H1 (cell line): ENCODE measurements around the gene THBS3. TPM values are rescaled to one million over a fixed set of nuclear protein-coding genes. Genes with fewer than 3 reads are reported as not detected.

ENCODE experiments used
- CTCF ChIA-PET: fragments of 300-600 bp; sonication (Branson Sonifier 250); formaldehyde crosslinking; loops from one replicate; lab custom pipeline; 2021; ENCODE audit not compliant: partially characterized antibody; lab: Charles Lee
- POLR2A ChIA-PET: fragments of 300-600 bp; sonication (Branson Sonifier 250); formaldehyde crosslinking; loops from one replicate; lab custom pipeline; 2021; ENCODE audit warnings: inconsistent platforms; ENCODE audit not compliant: partially characterized antibody; lab: Charles Lee
- DNase-seq, 2 experiments: peaks; one replicate each; pipeline versions ENCODE4 v3.0.0 to v3.0.0-alpha.2; 2010 to 2022; ENCODE audit warnings: low spot score in 2 of 2, low read depth in 1 of 2, mixed read lengths in 1 of 2
- FAIRE-seq: peaks from 2 replicates; lab custom pipeline; 2011; peaks lifted over from hg19 to GRCh38; lab: Jason Lieb, UNC
- H2AFZ ChIP-seq: 2 replicates; pipeline ENCODE4 v1.8.1; 2012; ENCODE audit warnings: low read length, inconsistent platforms
- H2AK5ac ChIP-seq: 2 replicates; pipeline ENCODE4 v1.6.1; 2013; ENCODE audit warnings: low read depth, low read length
- H2BK120ac ChIP-seq: replicated peaks from 2 replicates; pipeline ENCODE3; 2013; ENCODE audit warnings: low read depth, low read length, inconsistent platforms
- H2BK12ac ChIP-seq: 2 replicates; pipeline ENCODE4 v1.6.1; 2013; ENCODE audit warnings: low read depth, low read length
- H2BK15ac ChIP-seq: 2 replicates; pipeline ENCODE4 v1.6.1; 2013; ENCODE audit warnings: low read length
- H2BK20ac ChIP-seq: 2 replicates; pipeline ENCODE4 v1.6.1; 2013; ENCODE audit warnings: low read length
- H2BK5ac ChIP-seq: 2 replicates; pipeline ENCODE4 v1.6.1; 2013; ENCODE audit warnings: low read depth, low read length
- H3K14ac ChIP-seq: 2 replicates; pipeline ENCODE4 v1.6.1; 2013; ENCODE audit warnings: inconsistent platforms; ENCODE audit not compliant: insufficient read length
- H3K18ac ChIP-seq: 2 replicates; pipeline ENCODE4 v1.6.1; 2013; ENCODE audit warnings: low read length; ENCODE audit errors: extremely low read depth
- H3K23ac ChIP-seq: 2 replicates; pipeline ENCODE4 v1.6.1; 2013; ENCODE audit warnings: inconsistent platforms; ENCODE audit not compliant: insufficient read length
- H3K23me2 ChIP-seq: 2 replicates; pipeline ENCODE4 v1.6.1; 2013; ENCODE audit warnings: low read depth, low read length
- H3K27ac ChIP-seq: 2 replicates; pipeline ENCODE4 v1.6.1; 2011; ENCODE audit warnings: low read depth, low read length, inconsistent platforms
- H3K27me3 ChIP-seq, 4 experiments: replicated peaks in 1 of 4; 1 replicate in 1 of 4; 2 replicates in 3 of 4; pipeline versions ENCODE4 v1.6.1 to v1.8.1; 2011 to 2013; ENCODE audit warnings: low read length in 3 of 4, mild to moderate bottlenecking in 3 of 4, inconsistent platforms in 2 of 4, mixed read lengths in 2 of 4, moderate library complexity in 1 of 4; ENCODE audit not compliant: control insufficient read depth in 3 of 4, insufficient read depth in 3 of 4; ENCODE audit errors: extremely low read depth in 1 of 4
- H3K36me3 ChIP-seq, 4 experiments: 2 replicates each; pipeline versions ENCODE4 v1.6.1 to v1.8.1; 2011 to 2013; ENCODE audit warnings: mild to moderate bottlenecking in 4 of 4, low read length in 3 of 4, moderate library complexity in 2 of 4, control low read depth in 1 of 4, inconsistent platforms in 1 of 4; ENCODE audit not compliant: insufficient read depth in 4 of 4, control insufficient read depth in 2 of 4
- H3K4ac ChIP-seq: replicated peaks from 2 replicates; pipeline ENCODE3; 2013; ENCODE audit warnings: low read length, low read depth, mixed read lengths, inconsistent platforms; ENCODE audit not compliant: insufficient read length
- H3K4me1 ChIP-seq, 4 experiments: replicated peaks in 1 of 4; 1 replicate in 1 of 4; 2 replicates in 3 of 4; pipeline versions ENCODE4 v1.6.1 to v1.8.1; 2011 to 2013; ENCODE audit warnings: low read length in 3 of 4, inconsistent platforms in 2 of 4, mixed read lengths in 1 of 4; ENCODE audit not compliant: insufficient read depth in 4 of 4, control insufficient read depth in 3 of 4
- H3K4me2 ChIP-seq, 2 experiments: 2 replicates each; pipeline versions ENCODE4 v1.6.1 to v1.8.1; 2011 to 2013; ENCODE audit warnings: low read depth in 2 of 2, low read length in 2 of 2, control low read depth in 1 of 2, inconsistent platforms in 1 of 2, mild to moderate bottlenecking in 1 of 2; ENCODE audit not compliant: insufficient read depth in 1 of 2
- H3K4me3 ChIP-seq, 4 experiments: fragments of 200-600, 300-600 bp in 1 of 4; sonication (generic), shearing (Covaris generic), sonication (Bioruptor Twin) in 1 of 4; 2 replicates each; pipeline versions ENCODE4 v1.5.1 to v1.8.1; 2011 to 2016; ENCODE audit warnings: low read length in 4 of 4, low read depth in 3 of 4, control low read depth in 2 of 4, inconsistent platforms in 2 of 4, mild to moderate bottlenecking in 2 of 4, mixed read lengths in 1 of 4, moderate library complexity in 1 of 4; ENCODE audit not compliant: insufficient read depth in 2 of 4; ENCODE audit errors: extremely low read depth in 1 of 4
- H3K56ac ChIP-seq: replicated peaks from 2 replicates; pipeline ENCODE3; 2013; ENCODE audit warnings: low read depth, mild to moderate bottlenecking, mixed read lengths, low read length, inconsistent platforms; ENCODE audit not compliant: insufficient read length
- H3K79me1 ChIP-seq: 2 replicates; pipeline ENCODE4 v1.6.1; 2013; ENCODE audit warnings: low read depth, low read length, control low read depth
- H3K79me2 ChIP-seq, 2 experiments: 2 replicates each; pipeline versions ENCODE4 v1.6.1 to v1.8.1; 2012 to 2013; ENCODE audit warnings: low read length in 2 of 2, mild to moderate bottlenecking in 2 of 2, inconsistent platforms in 1 of 2; ENCODE audit not compliant: insufficient read depth in 2 of 2, control insufficient read depth in 1 of 2
- H3K9ac ChIP-seq, 4 experiments: replicated peaks in 1 of 4; 1 replicate in 1 of 4; 2 replicates in 3 of 4; pipeline versions ENCODE4 v1.6.1 to v1.8.1; 2011 to 2013; ENCODE audit warnings: low read depth in 3 of 4, low read length in 3 of 4, control low read depth in 2 of 4, mild to moderate bottlenecking in 2 of 4, moderate library complexity in 2 of 4, inconsistent platforms in 1 of 4; ENCODE audit errors: extremely low read depth in 1 of 4
- H3K9me3 ChIP-seq, 2 experiments: 2 replicates each; pipeline versions ENCODE4 v1.6.1 to v1.8.1; 2012 to 2013; ENCODE audit warnings: mild to moderate bottlenecking in 2 of 2, moderate library complexity in 2 of 2, control low read depth in 1 of 2, inconsistent platforms in 1 of 2, low read depth in 1 of 2, low read length in 1 of 2, mixed read lengths in 1 of 2; ENCODE audit not compliant: insufficient read depth in 2 of 2
- H4K20me1 ChIP-seq, 2 experiments: replicated peaks in 1 of 2; 2 replicates each; pipeline versions ENCODE3 to v1.8.1; 2011 to 2013; ENCODE audit warnings: inconsistent platforms in 2 of 2, low read length in 2 of 2, mild to moderate bottlenecking in 1 of 2; ENCODE audit not compliant: insufficient read depth in 2 of 2, control insufficient read depth in 1 of 2
- H4K5ac ChIP-seq: 2 replicates; pipeline ENCODE4 v1.6.1; 2013; ENCODE audit warnings: low read length, low read depth, mixed read lengths, inconsistent platforms; ENCODE audit not compliant: insufficient read length
- H4K8ac ChIP-seq: 2 replicates; pipeline ENCODE4 v1.8.0; 2013; ENCODE audit warnings: mild to moderate bottlenecking, moderate library complexity, low read length, inconsistent platforms; ENCODE audit not compliant: insufficient read depth; ENCODE audit errors: extremely low read depth
- H4K91ac ChIP-seq: replicated peaks from 2 replicates; pipeline ENCODE3; 2013; ENCODE audit warnings: low read length, mixed read lengths, inconsistent platforms; ENCODE audit not compliant: insufficient read length
- CHD1 ChIP-seq: IDR thresholded peaks from 2 replicates; pipeline ENCODE4 v1.6.1; 2012; ENCODE audit warnings: low read depth, low read length, improper control_type of control experiment
- CTCF ChIP-seq, 3 experiments: IDR thresholded peaks; 1 replicate in 2 of 3; 2 replicates in 1 of 3; pipeline versions ENCODE4 v1.5.1 to v1.6.1; 2011; ENCODE audit warnings: low read length in 3 of 3, mild to moderate bottlenecking in 3 of 3, inconsistent platforms in 2 of 3, low read depth in 1 of 3, moderate library complexity in 1 of 3; ENCODE audit not compliant: insufficient read depth in 1 of 3; ENCODE audit errors: control extremely low read depth in 1 of 3
- EP300 ChIP-seq, 2 experiments: IDR thresholded peaks; 1 replicate in 1 of 2; 2 replicates in 1 of 2; pipeline ENCODE4 v1.6.1; 2011 to 2012; ENCODE audit warnings: low read depth in 2 of 2, low read length in 2 of 2, mild to moderate bottlenecking in 2 of 2, borderline replicate concordance in 1 of 2, inconsistent platforms in 1 of 2, moderate library complexity in 1 of 2
- NRF1 ChIP-seq: IDR thresholded peaks from 2 replicates; pipeline ENCODE4 v1.6.1; 2011; ENCODE audit warnings: mild to moderate bottlenecking, low read depth, low read length, improper control_type of control experiment
- WGBS, 2 experiments: shearing (Covaris generic) in 1 of 2; methylation state at CpG; one replicate each; pipeline versions ENCODE4 v1.1.6 to v1.1.7; 2013 to 2015; ENCODE audit warnings: low lambda C conversion rate in 2 of 2, mixed read lengths in 2 of 2, inconsistent platforms in 1 of 2, low coverage in 1 of 2, missing lambda C conversion rate in 1 of 2; ENCODE audit not compliant: insufficient replicate concordance in 2 of 2, insufficient coverage in 1 of 2, insufficient read length in 1 of 2; ENCODE audit errors: extremely low coverage in 1 of 2, missing lambda C conversion rate in 1 of 2; 5-methylcytosine and 5-hydroxymethylcytosine counted together
- polyA plus RNA-seq, 7 experiments: library from polyadenylated mRNA; depleted of rRNA in 3 of 7; stranded (reverse) in 5 of 7; unstranded in 2 of 7; fragments of >200 nt in 5 of 7; fragments of 200-250 nt in 2 of 7; gene quantifications; 1 replicate in 5 of 7; 2 replicates in 1 of 7; 4 replicates in 1 of 7; pipeline versions ENCODE4 v1.2.1 to v1.2.3, GENCODE V29; 2011 to 2013; ENCODE audit warnings: missing spikeins in 2 of 7, mixed read lengths in 2 of 7
- total RNA-seq: library from RNA; stranded (reverse); fragmentation: NEBNext Ultra II Directional; extraction: Animal tissue kit (Norgen Biotek cat#: 25700); gene quantifications from 2 replicates; pipeline ENCODE4 v1.2.1, GENCODE V29; 2021

Gene THBS3
- total and polyA plus RNA-seq, 2 of the 8 experiments (the other 6 are each of a cell fraction or from before 2014, with no cell fraction given): 3.0 to 3.5 TPM

- no peak for FAIRE-seq
- H2BK5ac ChIP-seq: peak overlapping the region; percentile 52; the same call in 1 of the 2 replicates
- peaks cover 4 to 20% (median 11%) of the 10 kb centered on the region in 4 experiments for H3K4me1 ChIP-seq
- no peak overlapping the region for H4K8ac ChIP-seq
- H2BK12ac ChIP-seq: peak overlapping the region; percentile 39; the same call in 1 of the 2 replicates
- TF ChIP-seq EP300 (IDR thresholded peaks at IDR 0.05; ENCODE audit: borderline replicate concordance in 1 of 2, low read depth in 2 of 2, low read length in 2 of 2) (no peak), CHD1 (no peak), NRF1 (no peak), CTCF (IDR thresholded peaks at IDR 0.05; ENCODE audit: control extremely low read depth in 1 of 3, insufficient read depth in 1 of 3, low read depth in 1 of 3, low read length in 3 of 3) (no peak)
- 76% methylated on average over 6 of the region's 6 CpGs; no CpG with 5 or more reads in 1 of the 2 experiments for WGBS, 2 experiments
- H2AFZ ChIP-seq: no peak overlapping the region
- H3K4me3 ChIP-seq: no peak overlapping the region
- no peak overlapping the region; the same call in 1 of the 2 replicates for H3K27ac ChIP-seq
- DNase-seq: no peak
- POLR2A ChIA-PET: interaction anchor here (1.0 to 20.5 kb wide), 6 partner anchors 8 to 123 kb away, joined by 3 to 512 read pairs (median 8); partner anchors contain the start of genes KRTCAP2, MTX1, THBS3 and TRIM46
- H3K4me2 ChIP-seq: 0 out of 4 replicates have a peak overlapping the region, but pooled peaks of 1 of the 2 experiments have one; percentile 54
- no peaks in the 10 kb centered on the region for H3K79me1 ChIP-seq
- no peak overlapping the region for H2BK120ac ChIP-seq
- CTCF ChIA-PET: interaction anchor here (1.1 to 6.1 kb wide), 7 partner anchors 8 to 41 kb away, joined by 3 to 38 read pairs (median 5); partner anchors contain the start of gene KRTCAP2
- H3K56ac ChIP-seq: no peak overlapping the region
- H3K9ac ChIP-seq: no peak overlapping the region
- peak overlapping the region; percentile 44 for H3K18ac ChIP-seq
- no peak overlapping the region for H2BK15ac ChIP-seq
- no peak overlapping the region for H4K91ac ChIP-seq
- H2BK20ac ChIP-seq: peak overlapping the region; percentile 6; the same call in 1 of the 2 replicates
- H3K23ac ChIP-seq: no peak overlapping the region
- H3K4ac ChIP-seq: no peak overlapping the region
- no peaks in the 10 kb centered on the region for H3K27me3 ChIP-seq
- H3K79me2 ChIP-seq: no peaks in the 10 kb centered on the region
- no peak overlapping the region for H3K14ac ChIP-seq
- H4K20me1 ChIP-seq: no peaks in the 10 kb centered on the region
- peaks cover 0 to 12% (median 6%) of the 10 kb centered on the region in 4 experiments; a peak in 5 of 8 replicates for H3K36me3 ChIP-seq
- H3K9me3 ChIP-seq: no peaks in the 10 kb centered on the region
- H2AK5ac ChIP-seq: 0 out of 2 replicates have a peak overlapping the region, but pooled peaks have one; percentile 24
- H3K23me2 ChIP-seq: no peaks in the 10 kb centered on the region; the same call in 1 of the 2 replicates
- H4K5ac ChIP-seq: no peak overlapping the region
Observed at GRCh38 chr1:155185783-155186066, 22.0 kb downstream of the THBS3 start.
